Measurements from ENCODE around the gene ZFP36L1. TPM values are rescaled to one million over a fixed set of nuclear protein-coding genes. Genes with fewer than 3 reads are reported as not detected.

ZFP36L1 gene
- total and polyA plus RNA-seq, 2 donors (not counting 3 experiments of a cell fraction or from before 2014, with no cell fraction given) = 46.0 to 89.6 TPM

DNA sequence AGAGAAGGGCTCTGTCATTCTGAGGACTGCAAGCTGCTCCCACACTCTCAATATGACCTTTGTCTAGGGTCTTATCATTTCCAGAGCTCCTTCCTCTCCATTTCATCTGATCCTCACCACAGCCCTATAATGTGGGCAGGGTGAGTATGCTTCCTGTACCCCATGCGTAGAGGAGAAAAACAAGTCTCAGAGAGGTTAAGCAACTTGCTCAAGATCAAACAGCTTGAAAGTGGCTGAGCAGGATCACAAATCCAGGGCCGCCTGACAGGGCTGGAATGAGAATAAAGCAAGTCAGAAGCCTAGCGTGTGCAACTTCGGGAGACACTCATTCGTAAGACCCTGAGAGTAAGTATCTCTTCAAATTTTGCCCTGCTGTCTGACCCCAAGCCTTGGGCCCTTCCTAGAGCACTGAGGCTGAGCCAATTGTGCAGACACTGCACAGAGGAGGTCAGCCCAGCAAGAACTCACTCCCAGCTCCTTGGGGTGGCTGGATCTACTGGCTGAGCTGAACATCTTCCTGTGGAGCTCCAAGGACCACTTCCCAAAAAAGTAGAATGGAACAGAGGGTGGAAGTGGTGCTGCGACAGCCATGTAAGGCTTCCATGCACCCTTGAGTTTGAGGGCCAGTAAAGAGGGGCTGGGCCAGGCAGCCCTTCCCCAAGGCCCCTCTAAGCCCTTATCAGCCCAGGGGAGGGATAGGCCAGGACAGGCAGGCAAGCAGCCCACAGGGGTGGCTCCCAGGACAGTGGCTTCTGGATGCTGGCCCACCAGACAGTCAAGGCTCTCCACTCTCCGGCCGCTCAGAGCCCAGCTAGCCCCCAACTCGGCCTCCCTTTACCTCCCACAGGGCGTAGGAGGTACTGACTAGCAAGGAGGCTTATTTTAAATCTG lies 10.5 kb downstream of the ZFP36L1 start:
- CTCF ChIA-PET = interaction anchor here (1.0 kb wide), 1 partner anchor 13 kb away, joined by 3 read pairs; no protein-coding TSS in a partner anchor
- dilution Hi-C loops (cut with MboI; ENCODE audit: extremely low pct_ligation_motif_present, low sequenced_read_pairs) = no loop called here

More for the DNA sequence above, 10.5 kb downstream of the ZFP36L1 start:
- H3K27me3 ChIP-seq (ENCODE audit: control insufficient read depth in 2 of 2, insufficient read depth in 2 of 2, low read length in 2 of 2) = no peaks in the 10 kb centered on the region
- no peaks in the 10 kb centered on the region for H3K9me1 ChIP-seq (replicated peaks; ENCODE audit: control insufficient read depth, extremely low read depth, insufficient read depth, low read length)
- H3K79me2 ChIP-seq (ENCODE audit: control insufficient read depth, insufficient read depth, low read length) = no peaks in the 10 kb centered on the region
- no peak overlapping the region for H3K4me2 ChIP-seq (ENCODE audit: insufficient read depth, low read length)
- no peak overlapping the region for H3K27ac ChIP-seq (ENCODE audit: insufficient read depth, low read depth, low read length)
- no peaks in the 10 kb centered on the region for H4K20me1 ChIP-seq (replicated peaks; ENCODE audit: control insufficient read depth, extremely low read depth, insufficient read depth, low read length)
- POLR2A ChIA-PET = interaction anchor here (0.6 to 1.4 kb wide), 3 partner anchors 11 to 534 kb away, joined by 3 to 11 read pairs (median 6); partner anchors contain the start of gene ZFP36L1
- FAIRE-seq (no peak), DNase-seq (ENCODE audit: low read depth, low spot score) (no peak)
- no TSS peak for BruUV-seq (replicated peaks)
- intact Hi-C loops (cut with micrococcal nuclease) = no loop called here
- TF ChIP-seq, protein P1, sequence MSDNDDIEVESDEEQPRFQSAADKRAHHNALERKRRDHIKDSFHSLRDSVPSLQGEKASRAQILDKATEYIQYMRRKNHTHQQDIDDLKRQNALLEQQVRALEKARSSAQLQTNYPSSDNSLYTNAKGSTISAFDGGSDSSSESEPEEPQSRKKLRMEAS (IDR thresholded peaks at IDR 0.05; ENCODE audit: insufficient read depth, insufficient read length) = no peak
- no peak for TF ChIP-seq POLR2AphosphoS5 (IDR thresholded peaks at IDR 0.05; ENCODE audit: insufficient read depth, low read depth, low read length)
- TF ChIP-seq MYC (IDR thresholded peaks at IDR 0.05; ENCODE audit: low read depth, low read length) = no peak
- no peak for TF ChIP-seq FOS (IDR thresholded peaks at IDR 0.05; ENCODE audit: borderline replicate concordance, insufficient read depth, low read length)
- no peak for TF ChIP-seq POLR2A (IDR thresholded peaks at IDR 0.05; ENCODE audit: low read depth, low read length)
- TF ChIP-seq JUN (IDR thresholded peaks at IDR 0.05; ENCODE audit: borderline replicate concordance, insufficient read depth, insufficient read length, low read depth) = no peak
- TF ChIP-seq EZH2 (IDR thresholded peaks at IDR 0.05; ENCODE audit: borderline replicate concordance, low read depth, low read length, severe bottlenecking) = no peak
- TF ChIP-seq GATA2 (IDR thresholded peaks at IDR 0.05; ENCODE audit: insufficient read depth, insufficient read length, low read depth, low read length) = no peak
- TF ChIP-seq, protein P2, sequence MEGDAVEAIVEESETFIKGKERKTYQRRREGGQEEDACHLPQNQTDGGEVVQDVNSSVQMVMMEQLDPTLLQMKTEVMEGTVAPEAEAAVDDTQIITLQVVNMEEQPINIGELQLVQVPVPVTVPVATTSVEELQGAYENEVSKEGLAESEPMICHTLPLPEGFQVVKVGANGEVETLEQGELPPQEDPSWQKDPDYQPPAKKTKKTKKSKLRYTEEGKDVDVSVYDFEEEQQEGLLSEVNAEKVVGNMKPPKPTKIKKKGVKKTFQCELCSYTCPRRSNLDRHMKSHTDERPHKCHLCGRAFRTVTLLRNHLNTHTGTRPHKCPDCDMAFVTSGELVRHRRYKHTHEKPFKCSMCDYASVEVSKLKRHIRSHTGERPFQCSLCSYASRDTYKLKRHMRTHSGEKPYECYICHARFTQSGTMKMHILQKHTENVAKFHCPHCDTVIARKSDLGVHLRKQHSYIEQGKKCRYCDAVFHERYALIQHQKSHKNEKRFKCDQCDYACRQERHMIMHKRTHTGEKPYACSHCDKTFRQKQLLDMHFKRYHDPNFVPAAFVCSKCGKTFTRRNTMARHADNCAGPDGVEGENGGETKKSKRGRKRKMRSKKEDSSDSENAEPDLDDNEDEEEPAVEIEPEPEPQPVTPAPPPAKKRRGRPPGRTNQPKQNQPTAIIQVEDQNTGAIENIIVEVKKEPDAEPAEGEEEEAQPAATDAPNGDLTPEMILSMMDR (IDR thresholded peaks at IDR 0.05; ENCODE audit: extremely low read depth in 1 of 2, insufficient read depth in 1 of 2, low read depth in 1 of 2, low read length in 2 of 2) = no peak
- H3K9me3 ChIP-seq (replicated peaks; ENCODE audit: control insufficient read depth, insufficient read depth, low read length) = no peaks in the 10 kb centered on the region
- peaks cover 0 to under 1% of the 10 kb centered on the region in 2 experiments for H3K36me3 ChIP-seq (ENCODE audit: control insufficient read depth in 2 of 2, extremely low read depth in 1 of 2, insufficient read depth in 2 of 2, low read length in 2 of 2)
- peaks cover 53% of the 10 kb centered on the region for H3K4me1 ChIP-seq (ENCODE audit: control insufficient read depth, extremely low read depth, insufficient read depth, low read length)
- no peak overlapping the region for H2AFZ ChIP-seq (ENCODE audit: low read depth, low read length)
- H3K9ac ChIP-seq (replicated peaks; ENCODE audit: extremely low read depth, insufficient read depth, low read length) = no peak overlapping the region
- H3K4me3 ChIP-seq (replicated peaks in 1 of 3; ENCODE audit: insufficient read depth in 1 of 3, low read depth in 1 of 3, low read length in 3 of 3) = no peak overlapping the region

All from endothelial cell of umbilical vein (primary cell).